Natural killer cell (primary cell): ENCODE results near the gene TMEM178A. TPM values are rescaled to one million over a fixed set of nuclear protein-coding genes. Genes with fewer than 3 reads are reported as not detected.
"Not testable (repeated sequence)": the region's sequence is repeated elsewhere in the genome, so short reads cannot be mapped to it uniquely, and the experiment has no call there.

Source experiments
- ATAC-seq, 3 donors: fragments of 150-1000 bp in 2 of 3; fragments of 200-7000 bp in 1 of 3; cut with Tn5 transposase; 1 replicate in 1 of 3; 2 replicates in 2 of 3; pipeline ENCODE4 v1.10.0; 2021; ENCODE audit warnings: mild to moderate bottlenecking in 2 of 3, moderate library complexity in 2 of 3
- DNase-seq, 2 donors: peaks; one replicate each; pipeline versions ENCODE4 v3.0.0 to v3.0.0-alpha.2; 2013 to 2021; ENCODE audit warnings: mixed read lengths in 1 of 2
- H3K27ac ChIP-seq: one replicate; pipeline ENCODE4 v1.5.1; 2013; ENCODE audit warnings: mild to moderate bottlenecking, low read length
- H3K27me3 ChIP-seq: one replicate; pipeline ENCODE4 v1.6.1; 2013; ENCODE audit warnings: low read length; ENCODE audit not compliant: control insufficient read depth, insufficient read depth
- H3K36me3 ChIP-seq: one replicate; pipeline ENCODE4 v1.6.1; 2013; ENCODE audit warnings: low read length; ENCODE audit not compliant: control insufficient read depth, insufficient read depth
- H3K4me1 ChIP-seq: one replicate; pipeline ENCODE4 v1.6.1; 2013; ENCODE audit warnings: low read length; ENCODE audit not compliant: control insufficient read depth, insufficient read depth
- H3K4me3 ChIP-seq: one replicate; pipeline ENCODE4 v1.5.1; 2013; ENCODE audit warnings: low read length
- H3K9me3 ChIP-seq: one replicate; pipeline ENCODE4 v1.6.1; 2013; ENCODE audit warnings: low read length; ENCODE audit not compliant: control insufficient read depth, insufficient read depth
- H3K27ac Mint-ChIP-seq, 2 donors: one replicate each; pipeline ENCODE4 v1.8.0; 2022; ENCODE audit warnings: mild to moderate bottlenecking in 2 of 2, mixed read lengths in 2 of 2, moderate library complexity in 1 of 2
- H3K27me3 Mint-ChIP-seq, 2 donors: one replicate each; pipeline ENCODE4 v1.8.0; 2022; ENCODE audit warnings: low read depth in 2 of 2, mixed read lengths in 2 of 2
- H3K36me3 Mint-ChIP-seq: one replicate; pipeline ENCODE4 v1.8.0; 2022; ENCODE audit warnings: mixed read lengths
- H3K4me1 Mint-ChIP-seq, 2 donors: one replicate each; pipeline ENCODE4 v1.8.0; 2022; ENCODE audit warnings: mixed read lengths in 2 of 2
- H3K4me3 Mint-ChIP-seq: one replicate; pipeline ENCODE4 v1.8.0; 2022; ENCODE audit warnings: mild to moderate bottlenecking, moderate library complexity, mixed read lengths
- H3K9me3 Mint-ChIP-seq, 2 donors: one replicate each; pipeline ENCODE4 v1.8.0; 2022; ENCODE audit warnings: mixed read lengths in 2 of 2
- CTCF ChIP-seq: fragments of 200-600 bp; IDR thresholded peaks from one replicate; pipeline ENCODE4 v1.8.0; 2022; ENCODE audit warnings: antibody characterized with exemption
- WGBS: methylation state at CpG from one replicate; pipeline ENCODE4 v1.1.7; 2013; ENCODE audit warnings: missing lambda C conversion rate; ENCODE audit not compliant: insufficient coverage; 5-methylcytosine and 5-hydroxymethylcytosine counted together
- intact Hi-C: fragments of 100-400 bp; cut with micrococcal nuclease; formaldehyde crosslinking; loops from one replicate; pipeline ENCODE4 v1.14.2; 2022
- total RNA-seq, 4 donors: library from RNA; stranded (reverse); fragments of 120-200 nt in 1 of 4; gene quantifications; one replicate each; pipeline versions ENCODE4 v1.2.3 to v1.2.4, GENCODE V29; 2013 to 2022

TMEM178A gene
- total RNA-seq, 3 donors from 2014 or later (not counting 1 experiment from before 2014, with no cell fraction given) = 0.21 TPM; not detected in 2

- Mint-ChIP-seq H3K27me3 (peaks cover 8% of the 10 kb centered on the region in 2 donors), H3K9me3 (peaks cover 8 to 10% of the 10 kb centered on the region in 2 donors), H3K4me3 (no peak overlapping the region), H3K36me3 (no peaks in the 10 kb centered on the region), H3K4me1 (no peaks in the 10 kb centered on the region), H3K27ac (no peak overlapping the region)
- Histone ChIP-seq H3K9me3 (no peaks in the 10 kb centered on the region), H3K36me3 (no peaks in the 10 kb centered on the region), H3K4me3 (no peak overlapping the region), H3K4me1 (no peaks in the 10 kb centered on the region), H3K27ac (no peak overlapping the region), H3K27me3 (no peaks in the 10 kb centered on the region)
- ATAC-seq = no peak
- intact Hi-C loops = no loop called here
- WGBS = 100% methylated on average over 2 of the region's 2 CpGs
- TF ChIP-seq CTCF = no peak
- DNase-seq = no peak
Observed at GRCh38 chr2:39649511-39649910, 16.2 kb upstream of the TMEM178A start.

- intact Hi-C loops = no loop called here
- Mint-ChIP-seq H3K27ac (no peak overlapping the region), H3K36me3 (no peaks in the 10 kb centered on the region), H3K4me3 (no peak overlapping the region), H3K4me1 (no peaks in the 10 kb centered on the region), H3K9me3 (peaks cover 8 to 10% of the 10 kb centered on the region in 2 donors), H3K27me3 (peaks cover 8% of the 10 kb centered on the region in 2 donors)
- Histone ChIP-seq H3K27me3 (no peaks in the 10 kb centered on the region), H3K4me3 (no peak overlapping the region), H3K27ac (no peak overlapping the region), H3K36me3 (no peaks in the 10 kb centered on the region), H3K4me1 (no peaks in the 10 kb centered on the region), H3K9me3 (no peaks in the 10 kb centered on the region)
- ATAC-seq (no peak), DNase-seq (no peak)
- 96% methylated on average over 2 of the region's 3 CpGs for WGBS
- TF ChIP-seq CTCF = no peak
Observed at GRCh38 chr2:39650468-39650867, 15.2 kb upstream of the TMEM178A start.

- H3K4me3 Mint-ChIP-seq, ATAC-seq, H3K9me3 Mint-ChIP-seq, H3K4me3 ChIP-seq, DNase-seq, H3K27ac Mint-ChIP-seq, H3K9me3 ChIP-seq, H3K36me3 ChIP-seq, H3K4me1 ChIP-seq, intact Hi-C loops, H3K4me1 Mint-ChIP-seq, H3K27ac ChIP-seq, H3K36me3 Mint-ChIP-seq, H3K27me3 ChIP-seq: not testable (repeated sequence)
- peaks cover 3 to 12% of the 10 kb centered on the region in 2 donors for H3K27me3 Mint-ChIP-seq
- 84% methylated on average over 2 of the region's 2 CpGs for WGBS
Observed at GRCh38 chr2:39656215-39656614, 9.5 kb upstream of the TMEM178A start.

GRCh38 chr2:39657287-39657937 lies 8.3 kb upstream of the TMEM178A start:
- WGBS = 93% methylated on average over 7 of the region's 7 CpGs
- H3K4me1 ChIP-seq = no peaks in the 10 kb centered on the region
- H3K4me1 Mint-ChIP-seq = no peaks in the 10 kb centered on the region
- H3K27ac Mint-ChIP-seq = no peak overlapping the region
- ATAC-seq = no peak
- H3K27ac ChIP-seq = no peak overlapping the region
- DNase-seq = no peak
- no peaks in the 10 kb centered on the region for H3K9me3 ChIP-seq
- H3K36me3 ChIP-seq = no peaks in the 10 kb centered on the region
- no peaks in the 10 kb centered on the region for H3K27me3 ChIP-seq
- no peak for TF ChIP-seq CTCF
- no peaks in the 10 kb centered on the region for H3K36me3 Mint-ChIP-seq
- peaks cover 8 to 10% of the 10 kb centered on the region in 2 donors for H3K9me3 Mint-ChIP-seq
- intact Hi-C loops = no loop called here
- peaks cover 15 to 19% of the 10 kb centered on the region in 2 donors for H3K27me3 Mint-ChIP-seq
- no peak overlapping the region for H3K4me3 Mint-ChIP-seq
- H3K4me3 ChIP-seq = no peak overlapping the region
